ENCODE measurements around the gene TBC1D9B.
"Not testable (repeated sequence)": the region's sequence is repeated elsewhere in the genome, so short reads cannot be mapped to it uniquely, and the experiment has no call there.

The TBC1D9B gene

DNA sequence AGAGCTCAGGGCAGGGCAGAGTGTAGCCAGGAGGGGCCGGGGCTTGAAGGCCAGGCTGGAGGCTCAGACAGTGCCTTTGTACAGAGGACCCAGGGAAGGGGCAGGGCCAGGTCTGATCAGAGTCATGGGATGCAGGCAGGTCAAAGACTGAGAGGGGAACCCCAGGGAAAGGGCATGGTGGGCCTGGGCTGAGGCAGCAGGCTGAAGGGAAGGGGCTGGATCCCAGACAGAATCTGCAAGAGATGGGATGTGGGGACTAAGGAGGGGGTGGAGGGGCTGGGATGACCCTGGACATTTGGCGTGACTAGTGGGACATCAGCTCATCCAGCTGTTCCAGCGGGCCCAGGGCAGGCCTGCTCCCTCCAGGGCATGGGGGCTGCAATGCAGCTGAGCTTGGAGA, 33.6 kb downstream of the TBC1D9B start:
- Histone ChIP-seq H3K9me3 (ENCODE audit: insufficient read depth, low read depth, low read length) (no peaks in the 10 kb centered on the region), H3K4me1 (ENCODE audit: insufficient read depth, low read length) (no peaks in the 10 kb centered on the region), H3K4me3 (ENCODE audit: low read length) (no peak overlapping the region), H3K36me3 (ENCODE audit: insufficient read depth, low read length) (peaks cover 61% of the 10 kb centered on the region), H3K9ac (ENCODE audit: low read depth, low read length) (no peak overlapping the region), H3K27ac (ENCODE audit: low read depth, low read length) (no peak overlapping the region), H3K27me3 (ENCODE audit: insufficient read depth, low read length) (no peaks in the 10 kb centered on the region)
- 96% methylated on average over 3 of the region's 3 CpGs for WGBS

DNA sequence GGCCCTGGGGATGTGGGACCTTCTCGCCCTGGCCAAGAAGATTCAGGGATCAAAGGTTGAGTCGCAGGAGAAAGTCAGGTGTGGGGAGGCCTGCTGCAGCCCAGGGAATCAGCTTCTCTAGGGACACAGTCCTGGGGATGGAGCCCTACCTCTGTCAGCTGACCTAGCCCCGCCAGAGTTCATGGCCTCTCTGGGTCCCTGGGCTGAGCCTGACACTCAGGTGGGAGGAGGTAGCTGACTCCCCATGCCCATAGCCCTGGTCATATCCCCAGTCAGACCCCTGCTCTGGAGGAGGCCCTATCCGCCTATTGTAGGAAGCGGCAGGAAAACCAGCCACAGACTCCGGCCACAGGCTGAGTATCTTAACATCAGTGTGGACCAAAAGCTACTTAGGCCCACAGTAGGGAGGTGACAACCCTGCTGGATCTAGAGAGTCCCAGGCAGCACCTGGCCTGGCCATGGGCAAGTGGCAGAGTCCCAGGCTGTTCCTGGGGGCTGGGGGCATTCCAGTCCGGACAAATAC, 34.0 kb downstream of the TBC1D9B start:
- Histone ChIP-seq H3K27ac (ENCODE audit: low read depth, low read length) (no peak overlapping the region), H3K9ac (ENCODE audit: low read depth, low read length) (no peak overlapping the region), H3K36me3 (ENCODE audit: insufficient read depth, low read length) (peaks cover 57% of the 10 kb centered on the region), H3K4me1 (ENCODE audit: insufficient read depth, low read length) (no peaks in the 10 kb centered on the region), H3K9me3 (ENCODE audit: insufficient read depth, low read depth, low read length) (no peaks in the 10 kb centered on the region), H3K4me3 (ENCODE audit: low read length) (no peak overlapping the region), H3K27me3 (ENCODE audit: insufficient read depth, low read length) (no peaks in the 10 kb centered on the region)
- WGBS = 92% methylated on average over 7 of the region's 7 CpGs

DNA sequence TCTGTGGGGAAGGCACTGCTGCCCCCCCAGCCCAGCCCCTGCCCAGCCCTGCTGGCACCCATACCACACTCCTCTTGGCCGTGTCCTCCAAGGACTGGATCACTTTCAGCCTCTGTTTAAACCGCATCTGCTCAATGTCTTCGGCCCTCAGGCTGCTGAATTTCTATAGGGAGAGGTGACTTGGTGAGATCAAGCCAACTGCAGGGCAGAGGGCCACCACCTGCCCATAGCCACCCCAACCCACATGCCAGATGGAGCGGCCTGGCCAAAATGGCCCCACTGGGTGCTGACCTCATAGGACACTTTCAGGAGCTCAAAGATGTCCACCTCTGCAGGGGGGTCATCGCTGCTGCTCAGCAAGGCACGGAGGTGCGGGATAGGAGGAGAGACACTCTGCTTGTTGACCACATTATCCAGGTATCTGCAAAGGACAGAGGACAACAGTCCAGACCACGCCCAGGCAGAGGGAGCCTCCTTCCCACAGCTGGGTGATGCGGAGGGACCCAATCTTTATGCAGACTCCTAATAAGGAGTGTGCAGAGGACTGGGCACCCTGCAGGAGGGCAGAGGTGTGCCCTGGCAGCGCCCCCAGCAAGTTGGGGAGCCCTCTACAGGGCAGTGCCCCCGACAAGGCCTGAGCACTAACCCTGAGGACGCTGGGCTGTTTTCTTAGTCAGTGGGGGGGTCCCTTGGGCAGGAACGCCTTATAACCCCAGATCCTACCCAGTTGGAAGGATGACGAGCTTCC, 34.7 kb downstream of the TBC1D9B start:
- WGBS = 95% methylated on average over 14 of the region's 14 CpGs
- H3K27ac ChIP-seq (ENCODE audit: low read depth, low read length) = no peak overlapping the region
- no peaks in the 10 kb centered on the region for H3K27me3 ChIP-seq (ENCODE audit: insufficient read depth, low read length)
- H3K4me3 ChIP-seq (ENCODE audit: low read length) = no peak overlapping the region
- peaks cover 56% of the 10 kb centered on the region for H3K36me3 ChIP-seq (ENCODE audit: insufficient read depth, low read length)
- H3K4me1 ChIP-seq (ENCODE audit: insufficient read depth, low read length) = no peaks in the 10 kb centered on the region
- no peaks in the 10 kb centered on the region for H3K9me3 ChIP-seq (ENCODE audit: insufficient read depth, low read depth, low read length)
- no peak overlapping the region for H3K9ac ChIP-seq (ENCODE audit: low read depth, low read length)

DNA sequence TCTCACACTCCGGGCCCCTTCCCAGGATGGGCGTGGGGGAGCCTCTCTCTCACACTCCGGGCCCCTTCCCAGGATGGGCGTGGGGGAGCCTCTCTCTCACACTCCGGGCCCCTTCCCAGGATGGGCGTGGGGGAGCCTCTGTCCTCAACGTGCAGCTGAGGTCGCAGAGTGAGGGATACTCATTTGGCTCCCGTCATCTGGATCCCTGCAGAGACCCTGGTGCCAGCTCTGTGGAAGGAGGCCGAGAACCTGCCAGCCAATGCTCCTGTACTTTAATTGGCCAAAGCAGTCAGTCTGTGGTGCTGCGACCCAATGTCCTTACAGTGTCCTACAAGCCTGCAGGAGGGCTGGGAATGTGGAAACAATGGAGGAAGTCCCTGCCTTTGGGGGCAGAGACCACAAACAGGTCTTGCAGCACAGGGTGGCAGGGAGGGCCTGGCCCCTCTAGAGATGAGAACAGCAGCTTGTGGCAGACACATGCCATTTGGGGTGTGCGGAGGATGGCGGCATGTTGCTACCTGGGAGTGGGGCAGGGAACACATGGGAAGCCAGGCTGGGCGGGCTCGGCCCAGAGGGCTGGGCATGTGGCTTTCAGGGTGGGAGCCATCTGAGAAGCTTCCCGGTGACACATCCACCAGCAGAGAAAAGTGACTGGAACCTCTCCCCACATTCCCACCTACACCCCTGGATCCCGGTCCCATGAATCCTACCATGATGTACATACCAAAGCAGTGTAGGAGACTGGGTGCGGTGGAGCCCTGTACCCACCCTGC, 35.5 kb downstream of the TBC1D9B start:
- H3K4me1 ChIP-seq (ENCODE audit: insufficient read depth, low read length) = no peaks in the 10 kb centered on the region
- no peak overlapping the region for H3K9ac ChIP-seq (ENCODE audit: low read depth, low read length)
- H3K9me3 ChIP-seq (ENCODE audit: insufficient read depth, low read depth, low read length) = no peaks in the 10 kb centered on the region
- H3K4me3 ChIP-seq (ENCODE audit: low read length) = no peak overlapping the region
- no peak overlapping the region for H3K27ac ChIP-seq (ENCODE audit: low read depth, low read length)
- H3K27me3 ChIP-seq (ENCODE audit: insufficient read depth, low read length) = no peaks in the 10 kb centered on the region
- 96% methylated on average over 16 of the region's 18 CpGs for WGBS
- H3K36me3 ChIP-seq (ENCODE audit: insufficient read depth, low read length) = peaks cover 58% of the 10 kb centered on the region

DNA sequence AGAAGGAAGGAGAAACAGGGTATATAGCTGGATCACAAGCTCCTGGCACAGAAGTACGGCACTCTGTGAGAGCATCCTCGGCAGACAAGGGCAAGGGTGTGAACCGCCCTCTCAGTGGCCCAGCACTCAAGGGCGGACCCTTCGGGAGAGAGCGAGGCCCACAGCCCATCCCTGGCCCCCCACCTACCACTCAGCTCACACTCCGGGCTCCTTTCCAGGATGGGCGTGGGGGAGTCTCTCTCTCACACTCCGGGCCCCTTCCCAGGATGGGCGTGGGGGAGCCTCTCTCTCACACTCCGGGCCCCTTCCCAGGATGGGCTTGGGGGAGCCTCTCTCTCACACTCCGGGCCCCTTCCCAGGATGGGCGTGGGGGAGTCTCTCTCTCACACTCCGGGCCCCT, 36.2 kb downstream of the TBC1D9B start:
- not testable (repeated sequence) for H3K9ac ChIP-seq (ENCODE audit: low read depth, low read length); H3K27me3 ChIP-seq (ENCODE audit: insufficient read depth, low read length); H3K27ac ChIP-seq (ENCODE audit: low read depth, low read length); H3K9me3 ChIP-seq (ENCODE audit: insufficient read depth, low read depth, low read length); H3K4me1 ChIP-seq (ENCODE audit: insufficient read depth, low read length); H3K4me3 ChIP-seq (ENCODE audit: low read length)
- peaks cover 60% of the 10 kb centered on the region for H3K36me3 ChIP-seq (ENCODE audit: insufficient read depth, low read length)
- WGBS = 95% methylated on average over 12 of the region's 14 CpGs

DNA sequence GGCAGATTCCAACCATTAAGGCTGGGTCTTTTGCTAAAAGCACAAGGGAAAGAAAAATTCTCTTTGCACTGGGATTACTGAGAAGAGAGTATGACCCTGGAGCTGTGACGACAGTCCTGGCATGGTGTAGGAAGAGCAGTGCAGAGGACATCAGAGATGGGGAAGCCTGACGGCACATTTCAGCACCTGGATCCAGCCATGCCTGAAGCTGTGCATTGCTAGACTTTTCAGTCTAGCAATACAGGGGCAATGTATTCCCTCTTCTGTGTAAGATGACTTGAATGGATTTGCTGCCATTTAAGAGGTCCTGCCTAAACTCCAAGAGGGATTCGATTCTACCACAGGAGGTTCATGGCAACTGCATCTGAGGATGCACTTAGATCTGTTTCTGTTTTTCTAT, 36.7 kb downstream of the TBC1D9B start:
- Histone ChIP-seq H3K9ac (ENCODE audit: low read depth, low read length) (no peak overlapping the region), H3K36me3 (ENCODE audit: insufficient read depth, low read length) (peaks cover 55% of the 10 kb centered on the region), H3K9me3 (ENCODE audit: insufficient read depth, low read depth, low read length) (no peaks in the 10 kb centered on the region), H3K27me3 (ENCODE audit: insufficient read depth, low read length) (no peaks in the 10 kb centered on the region), H3K27ac (ENCODE audit: low read depth, low read length) (no peak overlapping the region), H3K4me3 (ENCODE audit: low read length) (no peak overlapping the region), H3K4me1 (ENCODE audit: insufficient read depth, low read length) (no peaks in the 10 kb centered on the region)
- 93% methylated on average over 3 of the region's 3 CpGs for WGBS

DNA sequence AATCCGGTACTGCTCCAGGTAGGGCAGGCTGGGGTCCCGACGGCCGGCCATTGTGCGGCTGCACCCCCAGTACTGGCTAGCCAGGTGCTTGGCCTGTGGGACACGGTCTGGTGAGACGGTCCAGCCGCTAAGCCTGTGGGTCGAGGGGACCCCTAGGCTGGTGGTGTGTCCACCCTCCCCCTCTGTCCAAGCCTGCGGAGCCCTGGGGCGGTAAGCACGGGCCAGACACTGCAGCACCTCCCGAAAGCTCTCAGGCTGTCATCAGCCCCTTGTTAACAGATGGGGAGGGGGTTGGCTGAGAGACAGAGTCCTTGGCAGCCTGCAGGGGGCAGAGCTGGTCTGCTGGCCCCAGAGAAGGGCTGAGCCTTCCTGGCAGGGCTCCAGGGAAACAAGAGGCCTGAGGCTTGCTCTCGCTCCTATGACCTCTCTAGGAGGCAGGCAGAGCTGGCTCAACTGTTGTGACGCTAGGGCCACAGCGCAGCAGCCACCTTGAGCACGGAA, 37.2 kb downstream of the TBC1D9B start:
- H3K9me3 ChIP-seq (ENCODE audit: insufficient read depth, low read depth, low read length) = no peaks in the 10 kb centered on the region
- no peaks in the 10 kb centered on the region for H3K27me3 ChIP-seq (ENCODE audit: insufficient read depth, low read length)
- no peak overlapping the region for H3K4me3 ChIP-seq (ENCODE audit: low read length)
- no peak overlapping the region for H3K27ac ChIP-seq (ENCODE audit: low read depth, low read length)
- H3K4me1 ChIP-seq (ENCODE audit: insufficient read depth, low read length) = no peaks in the 10 kb centered on the region
- no peak overlapping the region for H3K9ac ChIP-seq (ENCODE audit: low read depth, low read length)
- peaks cover 58% of the 10 kb centered on the region for H3K36me3 ChIP-seq (ENCODE audit: insufficient read depth, low read length)
- 83% methylated on average over 17 of the region's 17 CpGs for WGBS

DNA sequence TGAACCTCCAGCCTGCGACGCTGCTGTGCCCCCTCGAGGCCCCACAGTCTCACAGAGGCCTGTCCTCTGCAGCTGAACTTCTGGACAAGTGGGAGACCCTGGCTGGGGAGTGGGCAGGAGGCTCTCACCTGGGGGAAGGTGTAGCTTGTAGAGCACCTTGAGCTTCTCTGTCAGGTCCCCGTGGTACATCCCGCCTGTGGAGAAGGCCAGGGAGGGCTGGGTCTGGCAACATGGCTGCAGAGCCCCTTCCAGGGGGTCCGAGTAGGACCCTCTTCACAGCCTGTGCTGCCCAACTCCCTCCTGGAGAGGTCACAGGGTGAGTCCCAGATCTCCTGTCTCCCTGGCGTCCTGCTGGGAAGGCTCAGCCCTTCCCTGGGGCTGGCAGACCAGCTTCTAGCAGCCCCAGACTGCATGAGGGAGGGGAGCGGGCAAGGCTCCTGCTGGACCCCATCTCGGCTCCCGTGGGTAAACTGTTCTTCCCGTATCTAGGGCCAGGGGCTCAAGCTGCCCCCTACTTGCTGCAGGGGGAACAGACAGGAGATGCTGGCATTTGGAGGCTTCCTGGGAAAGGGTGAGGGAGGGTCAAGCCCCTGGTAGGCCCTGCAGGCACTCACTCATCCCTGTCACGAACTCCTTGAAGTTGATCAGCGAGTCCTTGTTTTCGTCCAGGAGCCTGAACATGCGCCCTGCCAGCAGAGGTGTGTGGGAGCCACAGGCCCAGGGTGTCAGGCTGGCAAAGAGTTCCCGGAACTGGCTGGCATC, 37.9 kb downstream of the TBC1D9B start:
- Histone ChIP-seq H3K9ac (ENCODE audit: low read depth, low read length) (no peak overlapping the region), H3K9me3 (ENCODE audit: insufficient read depth, low read depth, low read length) (no peaks in the 10 kb centered on the region), H3K4me3 (ENCODE audit: low read length) (no peak overlapping the region), H3K36me3 (ENCODE audit: insufficient read depth, low read length) (peaks cover 58% of the 10 kb centered on the region), H3K27me3 (ENCODE audit: insufficient read depth, low read length) (no peaks in the 10 kb centered on the region), H3K27ac (ENCODE audit: low read depth, low read length) (no peak overlapping the region; the same call in 1 of the 2 replicates), H3K4me1 (ENCODE audit: insufficient read depth, low read length) (no peaks in the 10 kb centered on the region)
- WGBS = 93% methylated on average over 16 of the region's 16 CpGs

DNA sequence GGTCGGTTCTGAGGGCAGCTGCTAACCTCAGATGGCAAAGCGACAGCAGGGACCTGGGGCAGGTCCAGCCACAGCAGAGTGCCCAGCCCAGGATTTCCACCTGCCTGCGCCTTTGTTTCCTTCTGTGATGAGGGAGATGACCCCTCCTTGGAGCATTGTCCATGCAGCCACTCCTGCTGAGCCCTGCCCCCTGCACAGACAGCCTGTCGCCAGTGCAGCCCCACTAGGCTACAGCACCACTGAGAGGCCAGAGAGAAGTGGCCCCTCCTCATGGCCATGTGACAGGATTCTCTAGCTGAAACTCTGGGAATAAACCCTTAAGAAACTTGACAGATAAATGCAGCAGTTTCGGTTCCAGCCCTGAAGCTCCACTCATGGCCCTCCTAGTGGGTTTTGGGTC, 38.6 kb downstream of the TBC1D9B start:
- Histone ChIP-seq H3K9ac (ENCODE audit: low read depth, low read length) (no peak overlapping the region), H3K4me3 (ENCODE audit: low read length) (no peak overlapping the region), H3K9me3 (ENCODE audit: insufficient read depth, low read depth, low read length) (no peaks in the 10 kb centered on the region), H3K27ac (ENCODE audit: low read depth, low read length) (no peak overlapping the region; the same call in 1 of the 2 replicates), H3K27me3 (ENCODE audit: insufficient read depth, low read length) (no peaks in the 10 kb centered on the region), H3K36me3 (ENCODE audit: insufficient read depth, low read length) (peaks cover 56% of the 10 kb centered on the region), H3K4me1 (ENCODE audit: insufficient read depth, low read length) (no peaks in the 10 kb centered on the region)
- 89% methylated on average over 5 of the region's 5 CpGs for WGBS

DNA sequence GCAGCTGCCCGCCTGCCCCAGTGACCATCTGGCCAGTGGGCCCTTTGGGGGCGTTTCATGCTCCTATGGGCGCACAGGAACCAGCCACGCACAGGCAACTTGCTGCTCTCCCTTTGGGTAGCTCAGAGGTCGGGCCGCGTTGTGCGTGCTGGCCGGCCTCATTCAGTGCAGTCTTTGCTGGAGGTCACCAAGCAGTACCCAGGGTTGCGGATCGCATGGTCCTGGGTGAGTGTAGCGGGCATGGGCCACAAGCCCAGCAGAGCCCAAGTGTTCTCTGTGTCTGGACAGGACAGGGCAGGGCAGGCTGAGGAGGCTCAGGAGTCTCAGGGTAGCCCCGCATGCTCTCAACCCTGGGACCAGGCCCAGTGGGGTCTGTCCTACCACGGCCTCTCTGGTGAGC, 39.2 kb downstream of the TBC1D9B start:
- Histone ChIP-seq H3K9me3 (ENCODE audit: insufficient read depth, low read depth, low read length) (no peaks in the 10 kb centered on the region), H3K36me3 (ENCODE audit: insufficient read depth, low read length) (peaks cover 56% of the 10 kb centered on the region), H3K27ac (ENCODE audit: low read depth, low read length) (no peak overlapping the region), H3K4me3 (ENCODE audit: low read length) (no peak overlapping the region), H3K4me1 (ENCODE audit: insufficient read depth, low read length) (no peaks in the 10 kb centered on the region), H3K27me3 (ENCODE audit: insufficient read depth, low read length) (no peaks in the 10 kb centered on the region), H3K9ac (ENCODE audit: low read depth, low read length) (no peak overlapping the region)
- WGBS = 97% methylated on average over 14 of the region's 14 CpGs

DNA sequence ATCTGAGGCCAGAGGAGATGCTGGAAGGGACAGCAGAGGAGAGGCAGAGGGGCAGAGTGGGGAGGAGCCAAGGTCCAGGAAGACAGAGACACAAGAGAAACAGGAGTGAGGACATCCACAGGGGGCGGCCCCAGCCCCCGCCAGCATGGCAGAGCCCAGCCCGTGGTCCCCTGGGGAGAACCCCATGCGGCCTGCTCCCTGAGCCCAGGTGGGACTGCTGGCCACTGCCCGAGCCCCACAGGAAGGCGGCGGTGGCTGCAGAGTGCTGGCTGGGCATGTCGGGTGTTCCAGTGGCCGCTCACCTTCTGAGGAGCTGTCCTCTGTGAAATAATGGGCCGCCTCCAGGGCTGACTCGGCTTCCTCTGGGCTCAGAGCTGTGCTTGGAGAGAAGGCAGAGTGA, 40.2 kb downstream of the TBC1D9B start:
- no peak overlapping the region for H3K27ac ChIP-seq (ENCODE audit: low read depth, low read length)
- no peaks in the 10 kb centered on the region for H3K9me3 ChIP-seq (ENCODE audit: insufficient read depth, low read depth, low read length)
- 90% methylated on average over 11 of the region's 11 CpGs for WGBS
- no peaks in the 10 kb centered on the region for H3K4me1 ChIP-seq (ENCODE audit: insufficient read depth, low read length)
- no peaks in the 10 kb centered on the region for H3K27me3 ChIP-seq (ENCODE audit: insufficient read depth, low read length)
- H3K4me3 ChIP-seq (ENCODE audit: low read length) = no peak overlapping the region
- H3K9ac ChIP-seq (ENCODE audit: low read depth, low read length) = no peak overlapping the region
- peaks cover 56% of the 10 kb centered on the region for H3K36me3 ChIP-seq (ENCODE audit: insufficient read depth, low read length)
